Measurements from ENCODE around the gene MEST.
A peak's percentile ranks its signal among the peaks of the same experiment; 100 is the strongest.
"Not testable (repeated sequence)": the region's sequence is repeated elsewhere in the genome, so short reads cannot be mapped to it uniquely, and the experiment has no call there.

The MEST gene

DNA sequence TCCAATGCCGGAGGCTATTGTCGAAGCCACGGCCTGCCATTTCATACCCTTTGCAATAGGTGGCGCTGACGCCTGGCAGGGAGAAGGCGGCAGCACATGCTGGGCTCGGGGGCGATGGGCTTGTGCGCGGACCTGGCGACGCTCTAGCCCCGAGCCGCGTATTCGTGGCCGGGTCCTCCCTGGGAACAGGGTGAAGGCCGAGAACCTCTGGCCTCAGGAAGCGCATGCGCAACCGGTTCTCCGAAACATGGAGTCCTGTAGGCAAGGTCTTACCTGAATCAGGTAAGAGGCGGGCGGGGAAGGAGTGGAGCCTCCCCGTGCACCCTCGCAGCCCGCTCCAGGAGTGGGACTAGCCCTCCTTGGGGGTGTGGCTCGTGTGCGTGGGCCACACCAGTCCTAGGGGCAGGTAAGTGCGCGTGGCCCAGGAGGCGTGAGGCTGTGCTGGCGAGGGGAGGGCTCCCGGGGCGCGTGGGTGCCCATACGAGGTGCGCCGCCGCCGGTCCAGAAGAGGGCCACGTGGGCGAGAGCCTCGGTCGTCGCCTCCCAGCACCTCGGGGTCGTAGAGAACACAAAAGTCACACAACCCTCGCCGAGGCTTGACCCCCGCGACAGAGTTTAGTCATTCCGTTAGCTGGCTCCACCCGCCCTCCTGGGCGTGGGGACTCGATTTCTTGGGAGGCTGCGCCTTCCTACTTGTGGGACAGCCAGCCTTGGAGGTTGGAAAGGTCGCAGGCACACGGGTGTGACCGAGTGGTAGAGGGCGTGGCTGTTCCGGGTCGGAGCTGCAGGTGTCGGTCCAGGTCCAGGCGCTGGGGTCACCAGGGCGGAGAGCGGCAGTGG lies 5.6 kb upstream of the MEST start:
- DNase-seq, result peak; percentile 37

DNA sequence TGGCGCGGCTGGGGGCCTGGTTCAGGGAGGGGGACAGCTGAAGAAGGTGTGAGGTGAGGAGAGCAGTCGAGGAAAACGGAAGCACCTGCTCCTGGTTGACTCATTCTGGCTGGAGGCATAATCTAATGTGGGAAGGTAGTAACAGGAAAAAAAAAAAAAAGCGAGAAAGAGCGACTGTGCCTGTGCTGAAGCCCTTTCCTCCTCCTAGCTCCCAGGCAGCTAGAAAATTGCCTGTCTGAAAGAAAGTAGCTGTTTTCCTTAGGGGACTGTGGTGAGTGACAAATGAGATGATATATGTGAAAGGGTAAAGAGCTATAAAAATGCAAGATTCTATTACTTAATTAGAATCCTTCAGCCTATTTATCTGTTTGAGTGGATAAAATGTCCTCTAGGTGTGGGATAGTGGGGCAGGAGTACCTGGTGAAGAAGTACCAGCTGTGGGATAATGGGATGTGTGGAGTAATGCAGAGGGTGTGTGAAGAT lies 4.9 kb upstream of the MEST start:
- no peak for DNase-seq

DNA sequence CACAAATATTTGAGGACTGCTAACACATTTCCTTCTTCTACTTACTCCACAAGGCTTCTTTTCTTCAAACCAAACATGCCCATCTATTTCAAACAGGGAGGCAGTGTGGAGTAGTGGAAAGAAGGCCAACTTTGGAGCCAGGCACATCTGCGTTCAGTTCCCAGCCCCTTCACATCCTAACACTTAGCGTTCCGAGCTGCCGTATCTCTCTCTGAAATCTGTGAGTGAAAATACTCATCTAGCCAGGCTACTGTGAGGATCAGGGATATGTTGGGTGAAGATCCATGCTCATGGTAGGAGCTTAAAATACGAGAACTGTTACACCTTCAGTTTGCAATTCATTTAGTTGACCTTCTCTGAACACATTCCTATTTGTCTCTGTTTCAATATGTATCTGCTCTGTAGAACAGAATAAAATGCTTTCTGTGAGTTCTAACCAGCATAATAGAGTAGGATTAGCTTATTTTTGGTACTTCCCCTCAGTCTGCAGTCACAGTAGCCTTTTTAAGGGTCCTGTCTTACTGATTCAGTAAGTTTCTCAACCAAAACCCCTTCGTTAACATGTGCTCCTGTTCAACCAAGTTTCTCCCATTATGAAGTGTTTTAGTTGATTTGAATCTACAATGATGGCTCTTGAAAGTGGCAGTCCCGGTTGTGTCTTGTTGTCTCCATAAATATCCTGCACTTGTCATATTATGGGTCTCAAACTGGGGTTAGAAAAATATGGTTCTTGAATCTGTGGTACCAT lies 3.3 kb upstream of the MEST start:
- DNase-seq, result no peak

DNA sequence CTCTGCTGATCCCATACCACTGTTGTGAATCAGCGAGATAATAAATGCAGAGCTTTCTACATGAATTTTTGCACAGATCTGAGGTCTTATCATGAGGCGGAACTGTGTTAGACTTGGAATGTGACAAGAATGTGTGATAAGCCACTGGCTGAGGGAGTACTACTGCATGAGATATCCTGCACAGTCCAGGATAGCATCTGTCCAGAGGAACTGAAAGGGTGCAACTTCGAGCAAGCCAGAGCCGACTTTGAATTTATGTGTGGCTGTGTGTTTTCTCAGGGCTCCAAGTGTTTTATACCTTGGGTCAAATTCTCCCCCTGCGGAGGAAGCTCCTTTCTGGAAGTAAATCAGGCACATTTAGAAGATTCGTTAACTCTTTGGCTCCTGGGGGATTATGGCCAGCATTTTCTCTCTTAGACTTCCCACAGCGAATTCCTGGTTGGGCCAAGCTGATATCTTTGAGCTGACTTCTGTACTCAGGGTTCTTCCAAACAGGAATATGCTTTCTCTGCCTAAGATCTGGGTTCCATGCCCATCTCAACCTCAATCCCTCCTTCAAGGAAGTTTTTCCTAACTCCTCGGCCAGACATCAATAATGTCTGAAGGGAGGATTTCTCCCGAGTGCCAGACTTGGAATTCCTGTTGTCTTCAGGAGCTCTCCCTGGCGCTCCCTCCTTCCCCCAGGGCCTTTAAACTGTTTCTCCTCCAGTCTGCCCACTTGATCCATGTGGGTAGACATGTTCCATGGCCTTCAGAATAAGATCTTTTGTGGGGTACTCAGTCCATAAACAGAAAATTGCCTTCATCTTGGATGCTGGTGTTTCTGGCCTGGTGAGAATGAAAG lies 2.5 kb upstream of the MEST start:
- no peak for DNase-seq

DNA sequence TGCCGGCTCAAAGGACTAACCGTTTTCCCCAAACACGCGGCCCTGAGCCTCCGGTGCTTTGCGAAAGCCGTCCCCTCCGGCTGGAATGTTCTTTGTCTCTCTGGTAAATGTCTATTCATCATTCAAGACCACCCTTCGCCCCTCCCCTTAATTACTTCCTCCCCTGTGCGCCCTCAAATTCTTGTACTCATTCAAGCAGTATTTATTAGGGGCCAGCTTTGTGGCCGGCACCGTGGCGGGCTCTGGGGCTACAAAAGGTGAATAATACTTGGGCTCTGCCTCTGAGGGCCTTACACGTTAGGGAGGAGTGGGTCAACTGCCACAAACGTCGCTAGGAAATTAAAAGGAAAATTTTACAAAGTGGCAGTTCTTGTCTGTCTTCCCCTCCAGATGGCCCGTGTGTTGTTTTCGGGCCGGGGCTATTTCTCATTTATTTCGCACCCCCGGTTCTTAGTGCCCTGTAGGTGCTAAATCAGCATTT lies 1.5 kb upstream of the MEST start:
- DNase-seq, result no peak

DNA sequence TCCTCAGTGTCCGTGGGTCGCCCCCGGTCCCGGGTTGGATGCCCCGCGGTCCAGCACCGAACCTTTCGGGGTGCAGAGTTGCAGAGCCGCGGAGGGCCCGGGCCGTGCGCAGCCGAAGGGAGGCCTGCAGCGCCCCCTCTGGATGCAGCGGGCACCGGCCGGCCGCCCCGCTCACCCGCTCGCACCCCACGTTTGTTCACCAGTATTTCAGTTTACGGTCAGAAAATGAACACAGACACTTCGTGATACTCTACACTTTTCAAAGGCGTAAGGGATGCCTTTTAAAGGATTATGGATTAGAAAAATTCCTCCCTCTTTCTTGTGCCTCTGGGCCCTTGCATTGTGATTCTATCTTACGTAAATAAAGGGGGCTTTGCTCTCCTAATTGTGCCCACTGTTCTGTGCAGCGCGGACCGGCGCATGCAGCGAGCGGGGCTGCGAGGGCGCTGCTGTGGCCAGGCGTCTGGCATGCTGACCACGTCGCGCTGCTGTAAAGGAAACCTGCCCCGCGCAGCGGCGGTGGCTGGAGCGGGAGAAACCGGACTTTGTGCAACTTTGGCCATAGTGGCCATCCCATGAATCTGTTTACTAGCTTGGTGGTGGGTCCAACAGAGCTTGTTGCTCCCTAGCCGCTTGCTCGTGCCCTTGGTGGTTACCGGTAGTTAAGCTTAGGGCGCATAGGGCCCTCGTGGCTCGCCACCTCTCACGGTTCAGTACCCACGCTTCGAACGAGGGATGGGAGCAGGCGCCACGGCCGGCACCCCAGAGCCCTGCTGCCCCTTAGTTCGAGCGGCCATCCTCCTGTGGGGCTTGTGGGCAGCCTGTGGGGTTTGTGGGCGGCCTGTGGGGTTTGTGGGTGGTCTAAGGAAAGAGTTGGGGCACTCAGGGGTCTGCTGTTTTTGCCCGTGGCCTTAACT lies 739 bp upstream of the MEST start:
- DNase-seq, result no peak

DNA sequence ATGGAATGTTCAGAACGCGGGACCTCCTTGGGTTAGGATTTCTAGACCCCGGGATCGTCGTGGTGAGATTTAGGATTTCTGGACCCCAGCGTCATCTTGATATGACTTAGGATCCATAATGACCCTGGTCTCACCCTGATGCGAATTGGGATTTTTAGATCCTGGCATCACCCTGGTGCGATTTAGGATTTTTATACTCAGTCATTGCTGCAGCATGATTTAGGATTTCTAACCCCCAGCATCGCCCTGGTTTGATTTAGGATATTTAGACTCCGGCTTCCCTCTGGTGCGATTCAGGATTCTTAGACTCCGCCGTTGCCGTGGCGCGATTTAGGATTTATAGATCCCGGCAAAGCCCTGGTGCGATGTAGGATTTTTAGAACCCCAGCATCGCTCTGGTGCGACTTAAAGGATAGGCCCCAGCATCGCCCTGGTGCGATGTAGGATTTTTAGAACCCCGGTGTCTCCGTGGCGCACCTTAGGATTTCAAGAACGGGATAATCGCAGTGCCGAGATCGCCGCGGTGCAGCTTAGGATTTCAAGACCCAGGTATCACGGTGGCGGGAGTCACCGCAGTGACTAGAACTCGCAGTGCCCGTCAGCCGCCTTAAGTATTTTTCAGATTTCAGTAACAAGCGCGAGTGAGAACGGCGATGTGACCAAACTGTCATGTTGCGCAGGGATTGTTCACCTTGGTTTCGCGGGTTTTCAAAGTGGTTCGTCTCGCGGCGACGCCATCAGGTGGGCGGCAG lies 814 bp downstream of the MEST start:
- DNase-seq, result no peak

DNA sequence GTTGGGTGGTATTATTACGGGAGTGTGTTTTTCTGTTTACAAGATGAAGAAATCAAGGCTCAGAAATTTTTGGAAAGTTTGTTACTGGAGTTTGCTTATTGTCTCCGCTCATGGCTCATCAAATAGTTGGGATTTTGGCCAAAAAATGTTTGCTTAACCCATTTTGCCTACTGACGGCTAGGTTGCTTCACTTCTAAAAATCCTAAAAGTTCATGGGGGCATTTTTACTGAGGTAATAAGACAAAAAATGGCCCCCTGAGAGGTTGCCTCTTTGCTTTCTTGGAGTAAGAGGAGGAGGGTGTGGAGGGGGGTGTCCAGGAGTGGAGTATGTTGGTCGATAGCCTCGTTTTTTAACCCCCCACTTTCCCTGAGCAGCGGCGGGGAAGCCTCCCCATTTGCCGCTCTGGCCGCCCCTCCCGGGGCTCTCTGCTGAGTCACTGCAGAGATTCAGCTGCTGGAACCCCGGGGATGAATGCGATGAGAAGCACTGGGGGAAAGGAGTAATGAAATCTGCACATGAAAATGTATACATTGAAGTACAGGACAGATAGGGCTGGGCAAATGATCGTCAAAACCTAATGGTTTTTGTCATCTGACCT lies 1.5 kb downstream of the MEST start:
- no peak for DNase-seq

DNA sequence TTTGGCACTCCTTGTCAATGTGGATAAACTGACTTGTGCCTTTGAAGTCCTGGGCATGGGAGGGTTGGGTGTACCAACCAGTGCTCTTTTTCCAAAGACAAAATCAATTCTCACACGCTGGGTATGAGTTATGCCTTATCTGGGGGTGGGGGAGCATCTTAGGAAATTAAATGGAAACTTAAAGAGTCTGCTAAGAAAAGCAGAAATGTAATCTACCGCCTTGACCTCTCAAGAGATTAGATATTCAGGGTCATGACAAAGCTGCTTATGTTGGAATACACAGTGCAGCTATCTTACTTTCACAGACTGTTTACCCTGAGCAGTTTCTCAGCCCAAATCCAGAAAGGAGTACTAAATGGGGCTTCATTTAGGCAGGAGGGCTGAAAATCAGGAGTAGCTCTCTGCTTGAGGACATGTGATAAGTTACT lies 2.6 kb downstream of the MEST start:
- DNase-seq, result no peak

DNA sequence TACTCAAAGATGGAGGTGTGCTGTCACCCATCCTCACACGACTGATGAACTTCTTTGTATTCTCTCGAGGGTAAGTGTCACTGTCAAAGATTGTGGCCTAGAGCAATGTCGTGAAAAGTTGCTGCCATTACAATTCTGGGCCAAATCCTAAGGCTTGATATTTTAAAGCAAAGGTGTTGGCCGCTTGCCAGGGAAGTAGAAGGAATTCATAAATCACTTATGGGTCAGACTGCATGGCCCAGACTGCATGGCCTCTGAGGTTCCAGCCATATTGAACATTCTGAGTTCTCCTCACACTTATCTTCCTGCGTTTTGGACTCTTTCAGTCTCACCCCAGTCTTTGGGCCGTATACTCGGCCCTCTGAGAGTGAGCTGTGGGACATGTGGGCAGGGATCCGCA lies 8.6 kb downstream of the MEST start:
- DNase-seq, result no peak

DNA sequence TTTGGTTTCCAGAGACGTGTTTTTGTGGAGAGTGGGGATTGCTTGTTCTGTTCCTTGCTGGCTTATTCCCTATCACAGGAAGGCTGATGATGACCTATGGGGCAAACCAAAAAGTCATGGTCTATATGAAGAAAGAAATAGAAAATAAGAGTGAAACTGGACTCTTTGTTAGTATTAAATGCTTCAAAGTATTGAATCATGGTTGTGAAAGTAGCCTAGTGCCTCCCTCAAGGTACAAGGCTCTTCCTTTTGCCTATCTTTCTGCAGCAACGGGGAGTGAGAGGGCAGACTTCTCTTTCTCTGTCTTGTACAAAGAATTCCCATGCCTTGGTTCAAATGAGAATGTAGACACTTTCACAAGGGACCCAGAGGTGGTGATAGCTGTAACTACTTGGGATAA lies 9.0 kb downstream of the MEST start:
- DNase-seq, result no peak

DNA sequence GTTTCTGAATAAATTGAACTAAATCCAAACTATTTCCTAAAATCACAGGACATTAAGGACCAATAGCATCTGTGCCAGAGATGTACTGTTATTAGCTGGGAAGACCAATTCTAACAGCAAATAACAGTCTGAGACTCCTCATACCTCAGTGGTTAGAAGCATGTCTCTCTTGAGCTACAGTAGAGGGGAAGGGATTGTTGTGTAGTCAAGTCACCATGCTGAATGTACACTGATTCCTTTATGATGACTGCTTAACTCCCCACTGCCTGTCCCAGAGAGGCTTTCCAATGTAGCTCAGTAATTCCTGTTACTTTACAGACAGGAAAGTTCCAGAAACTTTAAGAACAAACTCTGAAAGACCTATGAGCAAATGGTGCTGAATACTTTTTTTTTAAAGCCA lies 13.9 kb downstream of the MEST start:
- no peak for DNase-seq

DNA sequence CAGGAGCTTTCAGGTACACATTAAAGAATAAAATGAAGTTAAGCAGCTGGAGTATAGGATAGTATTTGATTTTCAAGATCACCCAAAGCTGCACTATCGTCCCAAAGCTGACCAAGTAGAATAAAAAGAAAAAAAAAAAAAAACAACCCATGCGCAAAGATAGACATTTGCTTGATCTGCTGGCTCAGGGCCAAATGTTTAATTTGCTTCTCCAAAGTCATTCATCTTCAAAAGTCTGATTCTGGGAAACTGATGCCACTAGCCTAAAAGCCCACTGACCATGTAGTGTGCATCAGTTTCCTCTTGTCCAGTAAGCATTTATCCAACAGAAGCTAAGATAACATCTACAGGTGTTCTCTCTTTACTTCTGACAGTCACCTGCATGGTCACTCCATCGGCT lies 14.5 kb downstream of the MEST start:
- no peak for DNase-seq

DNA sequence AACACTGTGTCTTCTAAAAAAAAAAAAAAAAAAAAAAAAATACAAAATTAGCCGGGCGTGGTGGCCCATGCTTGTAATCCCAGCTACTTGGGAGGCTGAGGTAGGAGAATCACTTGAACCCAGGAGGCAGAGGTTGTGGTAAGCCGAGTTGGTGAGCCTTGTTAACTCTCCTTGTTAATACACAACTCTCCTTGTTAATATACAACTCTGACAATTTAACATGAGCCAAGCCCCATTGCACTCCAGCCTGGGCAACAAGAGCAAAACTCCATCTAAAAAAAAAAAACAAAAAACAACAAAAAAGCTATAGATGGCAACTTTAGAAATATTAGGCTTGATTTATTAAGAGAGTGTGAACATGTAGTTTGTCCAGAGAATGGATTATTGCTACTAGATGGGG lies 20.2 kb downstream of the MEST start:
- not testable (repeated sequence) for DNase-seq

DNA sequence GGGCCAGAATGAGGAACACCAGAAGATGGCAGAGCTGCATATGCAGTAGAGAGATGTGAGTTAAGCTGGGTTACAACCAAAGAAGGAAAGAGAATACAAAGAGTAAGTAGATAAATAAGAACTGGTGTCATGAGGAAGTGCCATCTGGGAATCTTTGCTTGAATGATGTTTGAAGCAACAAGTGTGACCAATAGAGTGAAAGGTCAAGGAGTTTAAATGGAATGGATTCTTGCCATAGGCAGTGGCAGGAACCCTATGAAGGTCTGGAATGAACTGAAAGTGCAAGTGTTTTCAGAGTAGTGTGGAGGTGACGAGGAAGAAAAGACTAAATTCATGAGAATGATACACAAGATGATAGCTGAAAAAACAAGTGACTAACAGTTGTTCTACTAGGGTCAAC lies 21.6 kb downstream of the MEST start:
- DNase-seq, result no peak

DNA sequence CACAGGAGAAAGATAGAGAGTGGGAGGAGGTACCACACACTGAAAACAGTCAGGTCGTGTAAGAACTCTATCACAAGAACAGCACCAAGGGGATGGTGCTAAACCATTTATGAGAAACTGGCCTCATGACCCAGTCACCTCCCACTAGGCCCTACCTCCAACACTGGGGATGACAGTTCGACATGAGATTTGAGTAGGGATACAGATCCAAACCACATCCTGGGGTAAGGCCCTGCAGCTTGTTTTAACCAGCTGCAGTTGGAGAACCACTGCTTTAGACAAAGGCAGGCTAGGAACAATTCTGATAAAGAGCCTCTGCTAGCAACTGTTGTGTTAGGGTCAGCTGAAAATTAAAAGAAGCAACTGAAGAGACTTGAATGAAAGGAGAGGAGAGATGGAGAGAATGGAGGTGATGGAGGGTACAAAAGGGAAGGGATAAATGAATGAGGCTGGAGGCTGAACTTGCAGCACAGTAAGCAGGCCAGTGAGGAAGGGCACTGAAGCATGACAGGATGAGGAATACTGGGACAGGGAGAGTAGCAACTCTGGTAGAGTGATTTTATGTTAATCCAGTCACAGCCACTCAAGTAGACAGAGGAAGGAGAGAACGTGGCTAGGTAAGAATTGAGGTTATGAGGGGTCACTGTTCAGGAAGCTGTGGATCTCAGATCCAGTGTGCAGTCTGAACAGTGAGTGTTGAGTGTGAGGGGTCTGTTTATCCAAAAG lies 23.6 kb downstream of the MEST start:
- DNase-seq, result no peak

DNA sequence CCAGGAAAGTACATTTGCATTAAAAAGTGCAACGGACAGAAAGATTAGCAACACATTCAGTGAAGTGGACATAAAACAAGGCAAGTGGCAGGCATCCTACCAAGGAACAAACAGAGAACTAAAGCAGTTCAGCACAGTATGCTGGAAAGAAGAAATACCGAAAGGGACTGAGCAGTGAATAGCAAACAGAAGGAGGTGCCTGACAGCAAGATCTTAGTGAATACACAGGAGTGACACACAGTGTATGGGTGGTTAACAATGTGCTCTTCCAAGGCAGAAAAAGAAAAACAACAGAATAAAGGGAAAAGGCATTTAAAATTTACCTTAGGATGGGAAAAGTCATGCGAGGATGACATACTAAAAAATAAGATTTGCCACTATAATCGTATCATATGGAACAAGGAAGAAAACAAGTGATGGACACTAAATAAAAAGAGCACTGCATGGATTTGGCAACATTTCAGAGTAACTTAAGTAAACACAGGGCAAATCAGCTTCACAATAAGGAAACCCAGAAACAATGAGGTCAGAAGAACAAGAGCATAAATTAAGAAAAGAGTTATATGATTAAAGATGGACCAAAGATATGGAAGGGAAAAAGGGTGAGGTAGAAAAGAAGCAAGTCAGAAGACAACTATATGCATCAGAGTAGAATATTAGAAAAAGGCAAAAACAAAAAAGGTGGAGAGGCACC lies 29.5 kb downstream of the MEST start:
- no peak for DNase-seq

DNA sequence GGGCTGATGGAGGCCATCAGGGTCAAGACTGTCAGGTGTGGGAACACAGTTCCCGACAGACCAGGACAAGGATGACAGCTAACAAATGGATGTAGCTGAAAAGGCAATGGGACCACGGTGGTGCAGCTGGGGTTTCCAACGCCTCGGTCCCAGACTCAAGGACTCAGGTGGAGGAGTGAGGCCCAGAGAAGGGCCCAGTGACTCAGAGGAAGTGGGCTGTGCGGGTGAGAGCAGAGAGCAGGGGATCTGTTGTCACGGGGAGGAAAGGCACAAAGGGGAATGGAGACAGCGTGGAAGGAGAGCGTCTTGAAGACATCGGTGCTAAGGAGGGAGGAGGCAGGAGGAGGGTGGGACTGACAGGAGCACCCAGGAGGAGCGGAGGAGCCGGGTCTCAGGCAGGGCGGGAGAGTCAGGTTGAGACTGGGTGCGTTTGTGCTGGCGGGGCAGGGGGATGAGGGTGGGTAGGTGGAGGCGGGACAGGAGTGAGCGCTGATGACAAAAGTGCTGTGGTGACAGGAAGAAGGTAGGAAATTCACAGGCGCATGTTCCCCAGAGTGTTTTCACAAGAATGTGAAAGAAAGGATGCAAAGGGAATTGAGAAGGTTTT lies 31.7 kb downstream of the MEST start:
- not testable (repeated sequence) for DNase-seq

DNA sequence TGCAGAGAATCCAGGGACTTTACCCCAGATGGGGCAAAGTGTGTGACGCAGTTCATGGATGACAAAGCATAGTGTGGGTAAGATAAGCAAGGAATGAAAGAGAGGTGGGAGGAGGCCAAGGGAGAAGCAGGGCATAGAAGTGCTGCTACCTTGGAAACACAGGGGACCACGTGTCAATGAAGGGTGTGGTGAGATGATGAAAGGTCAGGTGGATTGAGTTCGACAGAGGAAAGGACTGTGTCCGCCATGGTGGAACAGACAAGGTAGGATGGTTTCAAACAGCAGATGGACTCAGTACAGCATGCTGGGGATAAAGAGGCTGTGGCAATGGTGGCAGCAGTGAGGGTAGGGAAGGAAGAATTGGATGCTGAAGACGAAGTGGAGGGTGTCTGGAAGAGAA lies 32.7 kb downstream of the MEST start:
- DNase-seq, result no peak
